ENCODE measurements around the gene EHD1.
A peak's percentile ranks its signal among the peaks of the same experiment; 100 is the strongest.

Gene EHD1

DNA sequence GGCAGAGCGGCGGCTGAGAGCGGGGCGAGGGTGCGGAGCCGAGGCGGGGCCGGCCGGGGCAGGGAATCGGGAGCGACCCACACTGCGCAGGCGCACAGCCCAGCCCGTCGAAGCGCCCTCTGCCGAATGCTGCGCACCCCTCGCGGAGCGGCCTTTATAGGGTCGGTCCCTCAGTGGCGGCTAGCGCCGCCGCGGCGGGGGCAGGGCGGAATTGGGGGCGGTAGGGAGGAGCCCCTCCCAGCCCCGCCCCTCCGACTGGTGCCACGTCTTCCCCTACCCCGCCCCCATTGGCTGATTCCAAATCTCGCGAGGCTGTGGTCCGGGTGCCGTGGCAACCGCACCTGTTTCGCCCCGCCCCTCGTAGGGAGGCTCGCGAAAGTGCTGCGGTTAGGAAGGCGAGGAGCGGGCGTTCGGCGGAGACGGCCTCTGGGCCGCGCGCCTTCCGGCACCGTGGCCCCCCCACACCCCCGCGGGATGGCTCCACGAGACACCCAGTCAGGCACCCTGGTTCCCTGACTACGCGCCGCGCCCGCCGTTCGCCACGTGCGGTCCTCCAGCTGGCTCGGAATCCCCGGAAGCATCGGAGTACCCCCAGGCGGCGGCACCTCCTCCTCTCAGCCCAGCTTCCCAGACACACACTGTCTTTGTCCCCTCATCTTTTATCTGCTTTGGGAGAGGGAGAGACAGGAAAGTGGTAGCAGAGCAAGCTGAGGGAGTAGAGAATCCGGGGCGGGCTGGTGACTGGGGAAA is at the start of gene EHD1:
Gene EHD1, minus strand, starts transcription at position 128 of the 750 bp plus-strand sequence. CDS start 157 bp downstream, outside the sequence.
- no peak within 1 kb of the TSS for H2AFZ ChIP-seq (ENCODE audit: low read length, unreplicated experiment)

DNA sequence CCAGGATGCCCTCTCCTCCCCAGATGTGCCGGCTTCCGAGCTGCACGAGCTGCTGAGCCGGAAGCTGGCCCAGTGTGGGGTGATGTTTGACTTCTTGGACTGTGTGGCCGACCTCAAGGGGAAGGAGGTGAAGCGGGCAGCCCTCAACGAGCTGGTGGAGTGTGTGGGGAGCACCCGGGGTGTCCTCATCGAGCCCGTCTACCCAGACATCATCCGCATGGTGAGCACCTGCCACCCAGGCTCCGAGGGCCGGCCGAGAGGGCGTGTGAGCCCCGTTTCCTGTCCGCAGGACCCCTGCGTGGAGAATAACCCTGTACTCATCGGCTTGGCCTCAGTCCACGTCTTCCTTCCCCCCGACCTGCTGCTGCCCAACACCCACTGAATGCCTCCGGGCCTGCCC is 48.3 kb upstream of the EHD1 start:
- no peak overlapping the region for H3K4me3 ChIP-seq (ENCODE audit: low read depth, low read length)
- peaks cover 5% of the 10 kb centered on the region for H3K79me2 ChIP-seq (ENCODE audit: control insufficient read depth, insufficient read depth, low read length, unreplicated experiment)
- H3K4me1 ChIP-seq (ENCODE audit: control insufficient read depth, insufficient read depth, low read length, unreplicated experiment), result no peaks in the 10 kb centered on the region
- H3K27ac ChIP-seq (ENCODE audit: low read depth, low read length), result no peak overlapping the region
- no peaks in the 10 kb centered on the region for H3K27me3 ChIP-seq (ENCODE audit: insufficient read depth, low read length)
- H2AFZ ChIP-seq (ENCODE audit: low read length, unreplicated experiment), result no peak overlapping the region
- H3K36me3 ChIP-seq (ENCODE audit: insufficient read depth, low read length), result no peaks in the 10 kb centered on the region

More for the DNA sequence above, at the start of gene EHD1:
- Histone ChIP-seq H3K79me2 (ENCODE audit: control insufficient read depth, insufficient read depth, low read length, unreplicated experiment) (peaks cover 42% of the 10 kb centered on the region), H3K27ac (ENCODE audit: low read depth, low read length) (peak within 1 kb of the TSS; percentile 59), H3K4me1 (ENCODE audit: control insufficient read depth, insufficient read depth, low read length, unreplicated experiment) (peaks cover 29% of the 10 kb centered on the region), H3K36me3 (ENCODE audit: insufficient read depth, low read length) (no peaks in the 10 kb centered on the region), H3K4me3 (ENCODE audit: low read depth, low read length) (peak within 1 kb of the TSS; percentile 86), H3K27me3 (ENCODE audit: insufficient read depth, low read length) (no peaks in the 10 kb centered on the region)

GRCh38 chr11:64925536-64926436 is 47.4 kb upstream of the EHD1 start:
- H3K4me1 ChIP-seq (ENCODE audit: control insufficient read depth, insufficient read depth, low read length, unreplicated experiment), result no peaks in the 10 kb centered on the region
- H3K79me2 ChIP-seq (ENCODE audit: control insufficient read depth, insufficient read depth, low read length, unreplicated experiment), result peaks cover 5% of the 10 kb centered on the region
- H2AFZ ChIP-seq (ENCODE audit: low read length, unreplicated experiment), result no peak overlapping the region
- H3K36me3 ChIP-seq (ENCODE audit: insufficient read depth, low read length), result no peaks in the 10 kb centered on the region
- H3K4me3 ChIP-seq (ENCODE audit: low read depth, low read length), result peak overlapping the region; percentile 82
- no peaks in the 10 kb centered on the region for H3K27me3 ChIP-seq (ENCODE audit: insufficient read depth, low read length)
- no peak overlapping the region for H3K27ac ChIP-seq (ENCODE audit: low read depth, low read length)

DNA sequence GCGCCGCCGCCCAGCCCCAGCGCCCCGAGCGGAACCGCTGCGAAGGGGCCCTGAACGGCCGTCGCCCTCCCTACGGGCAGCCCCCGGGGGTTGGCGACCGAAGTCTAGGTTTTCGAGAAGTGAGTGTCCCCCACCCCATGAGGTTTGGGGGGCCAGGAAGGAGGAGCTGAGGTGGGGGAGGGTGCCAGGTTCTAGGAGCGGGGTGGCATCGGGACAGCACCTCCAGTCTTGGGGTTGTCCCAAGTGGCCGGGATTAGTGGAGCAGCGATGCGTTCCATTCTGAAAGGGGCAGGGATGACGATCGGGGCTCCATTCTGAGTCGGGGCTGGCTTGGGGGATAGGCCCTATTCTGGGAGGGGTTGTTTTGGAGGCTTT is 46.5 kb upstream of the EHD1 start:
- no peaks in the 10 kb centered on the region for H3K4me1 ChIP-seq (ENCODE audit: control insufficient read depth, insufficient read depth, low read length, unreplicated experiment)
- no peak overlapping the region for H3K27ac ChIP-seq (ENCODE audit: low read depth, low read length)
- H3K36me3 ChIP-seq (ENCODE audit: insufficient read depth, low read length), result no peaks in the 10 kb centered on the region
- H2AFZ ChIP-seq (ENCODE audit: low read length, unreplicated experiment), result peak overlapping the region; percentile 69
- H3K4me3 ChIP-seq (ENCODE audit: low read depth, low read length), result peak overlapping the region; percentile 82
- H3K27me3 ChIP-seq (ENCODE audit: insufficient read depth, low read length), result no peaks in the 10 kb centered on the region
- H3K79me2 ChIP-seq (ENCODE audit: control insufficient read depth, insufficient read depth, low read length, unreplicated experiment), result peaks cover 5% of the 10 kb centered on the region

DNA sequence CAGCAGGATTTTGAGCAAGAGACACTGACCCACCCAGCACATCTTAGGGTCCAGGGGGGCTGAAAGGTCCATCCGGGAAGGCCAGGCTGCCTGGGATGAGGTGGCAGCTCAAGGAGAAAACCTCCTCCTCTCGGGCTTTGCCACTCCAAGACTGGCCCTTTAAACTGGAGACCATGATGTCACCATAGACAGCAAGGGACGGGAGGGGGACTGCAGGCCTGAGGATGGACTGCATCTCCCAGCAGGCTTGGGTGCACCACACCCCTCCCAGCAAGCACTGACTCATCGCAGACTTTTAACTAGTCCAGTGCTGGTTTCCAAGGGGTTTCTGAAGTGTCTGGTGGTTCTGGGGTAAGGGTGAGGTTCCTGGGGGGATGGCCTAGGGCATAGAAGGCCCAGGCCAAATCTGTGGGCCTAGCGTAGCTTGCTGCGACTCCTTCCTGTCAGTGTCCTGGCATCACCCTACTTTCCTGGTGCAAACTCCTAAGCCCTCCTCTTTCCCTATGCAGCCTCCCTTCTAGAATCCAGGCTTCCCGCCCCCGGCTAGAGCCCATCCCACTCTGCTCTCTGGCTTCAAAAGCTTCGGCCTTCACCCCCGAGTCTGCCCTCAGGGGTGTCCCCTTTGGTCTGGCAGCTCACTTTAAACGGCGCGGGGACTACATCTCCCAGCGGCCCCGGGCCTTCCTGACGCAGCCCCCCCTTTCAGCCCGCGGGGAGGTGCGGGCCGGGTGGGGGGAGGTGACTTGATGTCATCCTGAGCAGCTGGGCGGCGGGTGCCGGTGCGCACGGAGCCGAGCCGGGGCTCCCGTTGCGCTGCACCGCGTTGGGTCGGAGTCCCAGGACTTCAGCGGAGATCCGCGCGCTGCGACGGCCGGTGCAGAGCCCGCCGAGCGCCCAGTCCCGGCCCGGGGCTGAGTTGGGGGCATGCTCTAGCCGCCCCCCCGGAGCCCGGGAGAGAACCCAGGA is 45.8 kb upstream of the EHD1 start, which contains the start of gene PPP2R5B:
Gene PPP2R5B, plus strand, starts transcription at position 746 of the 966 bp plus-strand sequence. CDS start 1,046 bp downstream, outside the sequence.
- Histone ChIP-seq H3K79me2 (ENCODE audit: control insufficient read depth, insufficient read depth, low read length, unreplicated experiment) (peaks cover 5% of the 10 kb centered on the region), H3K27me3 (ENCODE audit: insufficient read depth, low read length) (no peaks in the 10 kb centered on the region), H3K27ac (ENCODE audit: low read depth, low read length) (peak within 1 kb of the TSS; percentile 57), H3K4me1 (ENCODE audit: control insufficient read depth, insufficient read depth, low read length, unreplicated experiment) (no peaks in the 10 kb centered on the region), H3K36me3 (ENCODE audit: insufficient read depth, low read length) (no peaks in the 10 kb centered on the region), H3K4me3 (ENCODE audit: low read depth, low read length) (peak within 1 kb of the TSS; percentile 82), H2AFZ (ENCODE audit: low read length, unreplicated experiment) (peak within 1 kb of the TSS; percentile 97)

DNA sequence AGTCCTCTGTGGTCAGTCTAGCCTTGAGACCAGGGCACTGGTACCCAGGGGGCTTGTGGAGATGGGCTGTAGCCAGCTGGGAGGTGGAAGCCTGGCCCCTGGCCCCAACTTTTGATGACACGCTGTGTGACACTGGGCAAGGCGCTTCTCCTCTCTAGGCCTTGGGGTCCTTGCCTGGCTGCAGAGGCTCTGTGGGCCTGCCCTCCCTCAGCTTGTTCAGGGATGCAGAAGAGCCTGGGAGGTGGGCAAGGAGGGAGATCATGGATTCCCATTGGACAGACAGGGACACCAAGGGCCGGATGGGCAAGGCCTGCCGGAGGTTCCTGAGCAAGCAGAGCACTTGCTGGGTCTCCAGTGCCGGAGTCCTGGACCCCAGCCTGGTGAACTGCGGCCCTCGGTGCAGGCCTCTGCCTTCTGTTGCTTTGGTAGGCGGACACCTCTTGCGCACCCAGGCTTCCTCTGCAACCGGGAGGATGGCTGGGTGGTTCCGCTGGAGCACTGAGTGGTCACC is 44.8 kb upstream of the EHD1 start:
- Histone ChIP-seq H3K27me3 (ENCODE audit: insufficient read depth, low read length) (no peaks in the 10 kb centered on the region), H3K27ac (ENCODE audit: low read depth, low read length) (no peak overlapping the region), H3K4me1 (ENCODE audit: control insufficient read depth, insufficient read depth, low read length, unreplicated experiment) (no peaks in the 10 kb centered on the region), H3K79me2 (ENCODE audit: control insufficient read depth, insufficient read depth, low read length, unreplicated experiment) (peaks cover 5% of the 10 kb centered on the region), H3K36me3 (ENCODE audit: insufficient read depth, low read length) (no peaks in the 10 kb centered on the region), H2AFZ (ENCODE audit: low read length, unreplicated experiment) (no peak overlapping the region), H3K4me3 (ENCODE audit: low read depth, low read length) (no peak overlapping the region)

DNA sequence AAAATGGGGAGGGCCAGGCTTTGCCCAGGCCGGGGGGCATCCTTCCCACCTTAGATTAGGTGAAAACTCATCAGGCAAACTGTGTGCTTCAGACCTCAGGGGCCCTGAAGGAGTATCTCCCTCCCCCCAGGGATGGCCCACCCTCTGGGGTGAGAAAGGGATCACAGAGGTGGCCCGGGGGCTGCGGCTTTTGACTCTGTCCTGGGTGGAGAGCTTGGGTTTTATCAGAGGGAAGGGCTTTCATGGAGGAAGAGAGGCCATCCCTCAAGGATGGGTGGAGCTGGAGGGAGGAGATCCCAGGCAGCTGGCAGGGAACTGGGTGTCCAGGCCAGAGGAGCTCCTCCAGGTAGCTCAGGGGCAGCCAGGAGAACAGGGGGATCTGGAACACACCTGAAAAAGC is 43.0 kb upstream of the EHD1 start:
- no peak overlapping the region for H3K4me3 ChIP-seq (ENCODE audit: low read depth, low read length)
- H3K27ac ChIP-seq (ENCODE audit: low read depth, low read length), result no peak overlapping the region
- no peaks in the 10 kb centered on the region for H3K4me1 ChIP-seq (ENCODE audit: control insufficient read depth, insufficient read depth, low read length, unreplicated experiment)
- H3K27me3 ChIP-seq (ENCODE audit: insufficient read depth, low read length), result no peaks in the 10 kb centered on the region
- no peaks in the 10 kb centered on the region for H3K36me3 ChIP-seq (ENCODE audit: insufficient read depth, low read length)
- peaks cover 9% of the 10 kb centered on the region for H3K79me2 ChIP-seq (ENCODE audit: control insufficient read depth, insufficient read depth, low read length, unreplicated experiment)
- H2AFZ ChIP-seq (ENCODE audit: low read length, unreplicated experiment), result no peak overlapping the region

GRCh38 chr11:64920124-64920523 is 41.7 kb upstream of the EHD1 start:
- H3K27ac ChIP-seq (ENCODE audit: low read depth, low read length), result no peak overlapping the region
- no peaks in the 10 kb centered on the region for H3K36me3 ChIP-seq (ENCODE audit: insufficient read depth, low read length)
- H3K27me3 ChIP-seq (ENCODE audit: insufficient read depth, low read length), result no peaks in the 10 kb centered on the region
- no peak overlapping the region for H2AFZ ChIP-seq (ENCODE audit: low read length, unreplicated experiment)
- peaks cover 11% of the 10 kb centered on the region for H3K79me2 ChIP-seq (ENCODE audit: control insufficient read depth, insufficient read depth, low read length, unreplicated experiment)
- H3K4me3 ChIP-seq (ENCODE audit: low read depth, low read length), result no peak overlapping the region
- no peaks in the 10 kb centered on the region for H3K4me1 ChIP-seq (ENCODE audit: control insufficient read depth, insufficient read depth, low read length, unreplicated experiment)

DNA sequence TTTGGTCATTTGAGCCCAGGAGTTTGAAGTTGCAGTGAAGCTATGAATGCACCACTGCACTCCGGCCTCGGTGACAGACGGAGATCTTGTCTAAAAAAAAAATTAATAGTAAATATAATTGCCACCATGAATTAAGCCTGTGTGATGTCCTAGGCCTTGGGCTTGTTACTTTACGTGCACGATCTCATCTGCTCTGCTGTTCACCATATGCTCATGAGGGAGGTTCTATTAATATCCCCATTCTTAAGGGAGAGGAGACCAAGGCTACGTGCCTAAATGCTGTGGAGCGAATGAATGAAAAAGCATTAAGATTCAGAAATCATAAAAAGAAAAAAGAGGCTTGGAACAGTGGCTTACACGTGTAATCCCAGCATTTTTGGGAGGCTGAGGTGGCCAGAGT is 41.2 kb upstream of the EHD1 start:
- H2AFZ ChIP-seq (ENCODE audit: low read length, unreplicated experiment), result no peak overlapping the region
- H3K27ac ChIP-seq (ENCODE audit: low read depth, low read length), result no peak overlapping the region
- peaks cover 10% of the 10 kb centered on the region for H3K79me2 ChIP-seq (ENCODE audit: control insufficient read depth, insufficient read depth, low read length, unreplicated experiment)
- H3K27me3 ChIP-seq (ENCODE audit: insufficient read depth, low read length), result no peaks in the 10 kb centered on the region
- no peak overlapping the region for H3K4me3 ChIP-seq (ENCODE audit: low read depth, low read length)
- H3K36me3 ChIP-seq (ENCODE audit: insufficient read depth, low read length), result no peaks in the 10 kb centered on the region
- H3K4me1 ChIP-seq (ENCODE audit: control insufficient read depth, insufficient read depth, low read length, unreplicated experiment), result no peaks in the 10 kb centered on the region

GRCh38 chr11:64918017-64918416 is 39.6 kb upstream of the EHD1 start:
- Histone ChIP-seq H3K4me3 (ENCODE audit: low read depth, low read length) (peak overlapping the region; percentile 85), H2AFZ (ENCODE audit: low read length, unreplicated experiment) (peak overlapping the region; percentile 97), H3K27me3 (ENCODE audit: insufficient read depth, low read length) (no peaks in the 10 kb centered on the region), H3K4me1 (ENCODE audit: control insufficient read depth, insufficient read depth, low read length, unreplicated experiment) (no peaks in the 10 kb centered on the region), H3K36me3 (ENCODE audit: insufficient read depth, low read length) (no peaks in the 10 kb centered on the region), H3K27ac (ENCODE audit: low read depth, low read length) (peak overlapping the region; percentile 35; the same call in 1 of the 2 replicates), H3K79me2 (ENCODE audit: control insufficient read depth, insufficient read depth, low read length, unreplicated experiment) (peaks cover 10% of the 10 kb centered on the region)

All from ACC112 (cell line).